Measurements from ENCODE around the gene HAL.
A peak's percentile ranks its signal among the peaks of the same experiment; 100 is the strongest.
"Not testable (repeated sequence)": the region's sequence is repeated elsewhere in the genome, so short reads cannot be mapped to it uniquely, and the experiment has no call there.

The HAL gene

DNA sequence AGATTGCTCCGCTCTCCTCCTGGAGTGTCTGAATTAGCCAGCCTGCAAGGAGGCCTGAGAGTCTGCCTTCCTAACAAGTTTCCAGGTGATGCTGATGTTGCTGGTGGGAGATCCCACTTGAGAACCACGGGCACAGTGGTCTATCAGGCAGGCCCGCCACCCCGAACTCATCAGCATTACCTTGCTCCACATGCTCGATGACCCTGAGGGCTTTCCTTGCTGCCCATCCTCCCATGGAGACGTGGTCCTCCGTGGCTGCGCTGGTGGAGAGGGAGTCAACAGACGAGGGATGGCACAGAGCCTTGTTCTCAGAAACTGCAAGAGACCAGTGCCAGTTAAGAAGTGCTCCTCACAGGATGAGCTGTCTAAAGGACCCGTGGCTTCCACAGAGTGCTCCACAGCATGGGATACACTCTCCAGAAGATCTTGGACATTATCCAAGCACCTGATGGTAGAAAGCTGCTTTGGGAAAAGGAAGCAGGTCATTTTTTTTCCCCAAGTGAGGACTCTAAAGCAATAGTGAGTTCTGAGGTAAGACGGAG, 18.3 kb downstream of the HAL start:
- no peak for DNase-seq (ENCODE audit: low read depth)

DNA sequence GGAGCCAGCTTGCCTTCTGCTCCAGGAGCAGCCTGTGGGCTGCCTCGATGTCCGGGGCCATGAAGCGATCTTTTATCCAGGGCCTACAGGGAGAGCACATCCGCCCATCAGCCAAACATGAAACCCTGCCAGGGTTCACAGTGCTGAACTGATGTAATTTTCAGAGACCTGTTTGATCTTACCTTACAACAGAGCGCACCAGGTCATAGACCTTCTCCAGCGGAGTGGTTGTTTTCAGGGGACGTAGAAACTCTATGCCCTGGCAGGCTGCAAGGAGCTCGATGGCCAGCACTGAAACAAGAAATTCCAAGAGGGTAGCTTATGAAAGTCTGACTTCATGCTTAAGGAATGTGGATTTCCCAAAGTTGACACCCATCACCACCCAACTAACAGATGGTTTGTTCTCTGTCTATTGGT, 19.7 kb downstream of the HAL start:
- no peak for DNase-seq (ENCODE audit: low read depth)

DNA sequence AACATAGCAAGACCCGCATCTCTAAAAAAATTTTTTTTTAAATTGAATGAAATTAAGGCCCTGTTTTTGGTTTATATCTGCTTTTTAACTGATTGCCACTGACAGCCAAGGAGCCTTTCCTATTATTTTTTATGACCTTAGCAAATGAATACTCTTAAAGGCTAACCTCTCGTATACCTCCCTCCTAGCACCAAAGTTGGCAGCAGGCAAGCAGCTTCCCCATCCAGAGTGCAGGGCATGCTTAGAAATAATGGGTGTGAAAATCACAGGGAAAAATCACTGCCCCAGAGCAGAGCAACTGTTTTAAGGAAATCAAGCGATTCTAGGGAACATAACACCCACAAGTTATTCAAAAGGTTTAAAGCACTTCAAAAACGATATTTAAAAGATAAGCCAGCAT, 20.7 kb downstream of the HAL start:
- no peak for DNase-seq (ENCODE audit: low read depth)

DNA sequence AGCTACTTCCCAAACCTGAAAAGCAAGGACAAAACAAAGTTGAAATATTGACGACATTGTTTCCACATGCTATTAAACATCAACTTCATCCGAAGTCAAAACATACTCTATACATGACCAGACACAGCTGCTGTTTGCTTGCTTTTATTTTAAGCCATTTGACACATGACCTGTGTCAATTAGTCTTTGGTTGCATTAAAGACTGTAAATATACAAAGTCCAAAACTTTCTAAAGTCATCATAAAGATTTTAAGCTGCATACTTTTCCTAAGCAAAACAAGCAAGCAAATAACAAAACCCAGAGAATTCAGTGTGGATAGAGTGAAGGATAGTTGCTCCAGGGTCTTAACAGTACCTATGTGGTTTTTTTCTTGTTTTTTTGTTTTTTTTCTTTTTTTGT, 21.8 kb downstream of the HAL start:
- DNase-seq (ENCODE audit: low read depth), result no peak

DNA sequence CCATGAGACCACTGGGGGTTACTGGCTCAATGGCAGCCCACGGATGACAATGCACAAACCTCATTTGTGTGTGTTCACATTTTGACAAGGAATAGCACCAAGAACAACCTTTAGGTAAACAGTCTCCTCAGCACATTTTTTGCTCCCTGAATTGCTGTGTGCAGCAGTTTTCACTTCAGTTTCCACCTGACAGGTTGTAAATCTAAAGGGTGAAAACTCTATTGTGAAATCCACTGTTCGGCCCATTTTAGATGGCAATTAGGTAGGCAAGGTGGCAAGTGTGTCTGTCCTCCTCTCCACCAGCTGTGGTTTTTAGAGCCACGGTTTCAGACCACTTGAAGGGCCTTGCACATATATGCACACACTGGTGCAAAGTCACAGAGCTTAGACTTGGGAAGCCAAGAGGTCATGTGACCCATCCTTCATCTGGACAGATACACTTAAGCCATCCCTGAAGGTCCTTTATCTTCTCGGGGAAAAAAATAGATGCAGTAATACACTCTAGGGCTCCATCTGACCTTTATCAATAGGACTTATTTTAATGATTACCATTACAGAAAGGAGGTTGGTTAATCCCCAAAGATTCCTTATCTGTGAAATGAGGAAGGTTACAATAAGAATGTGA, 23.2 kb downstream of the HAL start:
- DNase-seq (ENCODE audit: low read depth), result no peak

DNA sequence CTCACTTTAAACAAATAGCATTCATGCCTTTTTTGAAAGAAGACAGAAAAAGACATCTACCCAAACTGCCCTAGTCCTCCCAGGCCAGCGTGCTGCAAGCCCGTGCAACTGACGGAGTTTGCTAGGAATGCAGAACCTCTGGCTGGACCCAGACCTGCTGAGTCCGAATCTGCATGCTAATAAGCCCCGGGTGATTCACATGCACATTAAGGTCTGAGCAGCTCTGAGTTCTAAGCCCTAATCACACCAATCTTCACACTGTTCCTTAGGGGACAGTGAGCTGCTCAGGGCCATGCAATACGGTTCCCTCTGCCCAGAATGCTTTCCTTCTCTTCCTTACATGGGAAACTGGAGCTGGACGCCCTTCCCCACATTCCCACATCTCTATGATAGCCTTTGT, 25.2 kb downstream of the HAL start:
- no peak for DNase-seq (ENCODE audit: low read depth)

DNA sequence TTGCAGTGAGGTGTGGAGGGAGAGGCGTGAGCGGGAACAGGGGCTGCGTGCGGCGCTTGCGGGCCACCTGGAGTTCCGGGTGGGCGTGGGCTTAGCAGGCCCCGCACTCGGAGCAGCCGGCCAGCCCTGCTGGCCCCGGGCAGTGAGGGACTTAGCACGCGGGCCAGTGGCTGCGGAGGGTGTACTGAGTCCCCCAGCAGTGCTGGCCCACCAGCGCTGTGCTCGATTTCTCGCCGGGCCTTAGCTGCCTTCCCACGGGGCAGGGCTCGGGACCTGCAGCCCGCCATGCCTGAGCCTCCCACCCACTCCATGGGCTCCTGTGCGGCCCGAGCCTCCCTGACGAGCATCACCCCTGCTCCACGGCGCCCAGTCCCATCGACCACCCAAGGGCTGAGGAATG, 27.0 kb downstream of the HAL start:
- not testable (repeated sequence) for DNase-seq (ENCODE audit: low read depth)

DNA sequence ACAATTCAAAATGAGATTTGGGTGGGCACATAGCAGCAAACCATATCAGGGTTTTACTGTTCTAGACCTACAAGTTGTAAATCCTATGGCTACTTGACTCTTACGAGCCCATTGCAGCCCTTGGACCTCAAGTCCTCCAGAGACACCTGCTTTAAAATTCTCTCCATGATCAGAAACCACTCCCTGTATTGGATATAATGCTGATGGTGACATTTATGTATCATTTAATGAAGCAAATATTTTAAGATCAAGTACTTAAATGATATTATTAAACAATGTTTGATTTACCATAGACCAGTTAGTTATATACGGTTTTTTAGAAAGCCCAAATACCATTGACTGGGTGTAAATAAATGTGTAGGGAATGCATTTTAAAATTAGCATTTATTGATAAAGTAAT, 28.8 kb downstream of the HAL start:
- DNase-seq (ENCODE audit: low read depth), result no peak

DNA sequence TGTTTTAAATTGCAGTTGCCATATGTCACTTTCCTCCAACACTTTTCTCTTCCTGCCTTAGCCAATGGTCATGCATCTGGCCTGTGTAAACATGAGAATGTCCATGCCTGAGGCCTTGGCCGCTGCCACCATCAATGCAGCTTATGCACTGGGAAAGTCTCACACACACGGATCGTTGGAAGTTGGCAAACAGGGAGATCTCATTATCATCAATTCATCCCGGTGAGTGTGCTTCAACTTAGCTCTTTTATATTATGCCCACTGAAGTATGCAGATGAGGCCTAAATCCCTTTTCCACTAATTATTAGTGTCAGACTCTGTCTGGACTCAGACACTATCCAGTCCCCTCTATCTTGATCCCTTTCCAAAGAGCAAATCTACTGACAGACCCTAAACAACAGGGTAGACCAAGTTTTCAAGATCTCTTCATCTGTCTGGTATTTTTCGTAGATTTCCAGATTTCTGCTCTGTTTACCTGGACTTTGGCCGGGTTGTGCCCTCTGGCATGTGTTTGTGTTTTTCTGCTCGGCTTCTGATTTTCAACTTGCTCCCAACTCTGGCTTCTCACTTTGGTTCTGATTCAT, 29.8 kb downstream of the HAL start:
- no peak for DNase-seq (ENCODE audit: low read depth)

DNA sequence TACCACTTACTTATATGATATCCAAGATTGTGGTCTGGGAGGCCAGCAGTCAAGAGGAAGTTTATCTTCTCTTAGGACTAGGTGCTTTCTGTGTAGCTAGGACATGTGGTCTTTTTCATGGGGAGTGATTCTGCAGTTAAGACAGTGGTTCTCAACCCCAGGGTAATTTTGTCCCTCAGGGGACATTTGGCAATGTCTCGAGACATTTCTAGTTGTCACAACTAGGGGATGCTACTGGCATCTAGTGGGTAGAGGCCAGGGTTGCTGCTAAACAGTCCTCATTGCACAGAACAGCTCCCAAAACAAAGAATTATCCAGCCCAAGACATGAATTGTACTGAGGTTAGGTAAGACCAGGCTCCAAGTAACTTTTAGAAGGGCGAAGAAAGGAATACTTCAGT, 33.0 kb downstream of the HAL start:
- DNase-seq (ENCODE audit: low read depth), result no peak

DNA sequence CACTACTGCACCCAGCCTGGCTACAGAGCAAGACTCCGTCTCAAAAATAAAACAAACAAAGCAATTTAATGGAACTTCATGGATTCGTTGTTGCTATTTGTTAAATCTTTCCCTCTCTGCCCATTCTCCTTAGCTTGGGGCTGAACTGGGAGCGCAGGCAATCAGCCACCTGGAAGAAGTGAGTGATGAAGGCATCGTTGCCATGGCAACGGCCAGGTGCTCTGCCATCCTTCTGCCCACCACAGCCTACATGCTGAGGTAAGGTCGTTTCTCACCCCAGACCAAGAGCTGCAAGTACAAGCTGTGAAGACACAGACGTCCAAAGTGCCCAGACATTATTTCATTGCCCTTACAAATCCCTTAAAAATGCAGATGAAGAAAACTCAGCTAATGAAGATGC, 33.9 kb downstream of the HAL start:
- DNase-seq (ENCODE audit: low read depth), result no peak

DNA sequence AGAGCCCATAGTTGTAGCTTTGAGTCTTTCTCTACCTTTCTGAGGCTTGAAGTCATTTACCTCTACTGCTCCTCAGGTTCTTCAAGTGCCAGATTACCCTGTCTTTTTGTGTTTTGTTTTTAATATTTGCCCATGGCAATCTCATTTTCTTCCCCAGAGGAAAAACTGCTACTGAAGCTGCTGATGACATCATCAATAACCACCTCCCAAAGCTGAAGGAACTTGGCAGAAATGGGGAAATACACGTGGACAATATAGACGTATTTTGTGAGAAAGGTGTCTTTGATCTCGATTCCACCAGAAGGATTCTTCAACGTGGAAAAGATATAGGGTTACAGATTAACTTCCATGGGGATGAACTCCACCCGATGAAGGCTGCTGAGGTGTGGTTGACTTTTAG, 35.9 kb downstream of the HAL start:
- no peak for DNase-seq (ENCODE audit: low read depth)

DNA sequence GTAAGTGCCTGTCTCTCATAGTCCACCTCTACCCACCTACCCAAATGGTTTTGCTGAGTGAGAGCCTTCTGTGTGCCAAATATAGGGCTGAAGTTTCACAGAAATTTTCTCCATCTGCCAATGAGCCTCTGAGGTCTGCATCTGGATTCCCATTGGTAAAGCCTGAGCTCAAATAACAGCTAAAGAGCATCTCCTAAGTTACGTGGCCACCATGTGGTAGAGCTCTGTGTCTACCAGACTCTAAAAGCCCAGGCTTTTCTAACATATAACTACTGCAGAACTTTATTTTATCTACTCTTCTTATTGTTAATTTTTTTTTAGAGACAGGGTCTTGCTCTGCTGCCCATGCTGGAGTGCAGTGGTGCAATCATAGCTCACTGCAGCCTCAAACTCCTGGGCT, 37.0 kb downstream of the HAL start:
- no peak for DNase-seq (ENCODE audit: low read depth)

DNA sequence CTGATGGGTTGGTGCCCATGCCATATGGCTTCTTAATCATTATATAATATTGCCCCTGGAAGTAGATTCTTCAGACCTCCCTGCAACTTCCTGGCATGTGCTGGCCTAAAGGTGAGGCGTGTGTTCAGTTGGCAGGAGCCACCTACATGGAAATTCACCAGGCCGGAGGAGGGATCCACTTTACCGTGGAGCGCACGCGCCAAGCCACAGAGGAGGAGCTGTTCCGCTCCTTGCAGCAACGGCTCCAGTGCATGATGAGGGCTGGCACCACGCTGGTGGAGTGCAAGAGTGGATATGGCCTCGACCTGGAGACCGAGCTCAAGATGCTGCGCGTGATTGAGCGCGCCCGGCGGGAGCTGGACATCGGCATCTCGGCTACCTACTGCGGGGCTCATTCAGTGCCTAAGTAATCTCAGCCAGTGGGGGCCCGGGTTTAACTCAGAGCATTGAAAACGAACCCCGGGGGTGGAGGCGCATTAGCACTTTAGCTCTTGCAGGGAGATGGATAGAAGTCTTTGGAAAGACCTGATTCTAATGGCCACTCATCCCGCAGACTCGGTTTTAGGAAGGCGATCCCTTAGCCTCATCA, 39.5 kb downstream of the HAL start:
- no peak for DNase-seq (ENCODE audit: low read depth)

DNA sequence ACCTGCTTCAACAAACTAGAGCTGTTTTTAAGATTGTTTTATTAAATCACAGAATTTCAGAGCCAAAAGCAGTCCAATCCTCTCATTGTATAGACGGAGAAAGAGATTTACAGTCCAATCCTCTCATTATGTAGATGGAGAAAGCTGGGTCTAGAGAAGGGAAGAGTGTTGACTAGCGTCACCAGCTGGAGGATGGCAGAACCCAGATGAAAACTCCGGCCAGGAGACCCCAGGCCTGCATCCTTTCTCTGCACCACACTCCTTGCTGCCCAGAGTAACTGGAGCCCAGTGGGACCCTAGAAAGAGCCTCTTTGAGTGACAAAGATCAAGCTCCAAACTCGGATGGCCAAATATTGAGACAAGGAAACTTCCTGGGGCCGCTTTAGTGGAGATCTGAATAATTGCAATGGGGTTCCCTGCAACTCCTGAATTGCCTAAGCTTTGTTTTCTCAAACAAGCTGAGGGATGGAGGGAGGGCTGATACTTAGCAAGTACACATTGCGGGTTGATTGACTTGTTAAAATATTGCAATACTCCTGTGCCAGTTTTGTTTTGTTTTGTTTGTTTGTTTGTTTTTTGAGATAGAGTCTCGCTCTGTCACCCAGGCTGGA, 40.5 kb downstream of the HAL start:
- DNase-seq (ENCODE audit: low read depth), result no peak

DNA sequence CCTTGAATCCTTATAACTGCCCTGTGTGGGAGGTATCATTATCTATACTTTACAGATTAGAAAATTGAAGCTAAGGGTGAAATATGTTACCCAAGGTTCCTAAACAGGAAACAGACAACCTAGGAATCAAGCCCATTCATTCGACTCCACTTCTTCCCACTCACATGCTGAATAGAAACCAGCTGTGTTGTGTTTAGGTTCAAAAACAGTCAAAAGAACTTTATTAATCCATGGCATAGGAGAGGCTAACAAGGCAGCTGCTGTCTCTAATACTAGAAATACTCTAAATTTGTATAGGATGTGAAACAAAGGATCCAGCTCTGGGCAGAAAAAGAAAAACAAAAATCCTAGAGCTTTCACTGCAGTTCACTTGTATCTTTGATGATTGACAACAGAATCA, 43.1 kb downstream of the HAL start:
- DNase-seq (ENCODE audit: low read depth), result no peak

DNA sequence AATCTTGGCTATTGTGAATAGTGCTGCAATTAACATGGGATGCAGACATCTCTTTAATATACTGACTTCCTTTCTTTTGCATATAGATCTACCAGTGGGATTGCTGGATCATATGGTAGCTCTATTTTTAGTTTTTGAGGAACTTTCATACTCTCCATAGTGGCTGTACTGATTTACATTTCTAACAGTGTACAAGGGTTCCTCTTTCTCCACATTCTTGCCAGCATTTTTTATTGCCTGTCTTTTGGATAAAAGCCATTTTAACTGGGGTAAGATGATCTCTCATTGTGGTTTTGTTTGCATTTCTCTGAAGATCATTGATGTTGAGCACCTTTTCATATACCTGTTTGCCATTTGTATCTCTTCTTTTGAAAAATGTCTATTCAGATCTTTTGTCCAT, 44.6 kb downstream of the HAL start:
- no peak for DNase-seq (ENCODE audit: low read depth)

DNA sequence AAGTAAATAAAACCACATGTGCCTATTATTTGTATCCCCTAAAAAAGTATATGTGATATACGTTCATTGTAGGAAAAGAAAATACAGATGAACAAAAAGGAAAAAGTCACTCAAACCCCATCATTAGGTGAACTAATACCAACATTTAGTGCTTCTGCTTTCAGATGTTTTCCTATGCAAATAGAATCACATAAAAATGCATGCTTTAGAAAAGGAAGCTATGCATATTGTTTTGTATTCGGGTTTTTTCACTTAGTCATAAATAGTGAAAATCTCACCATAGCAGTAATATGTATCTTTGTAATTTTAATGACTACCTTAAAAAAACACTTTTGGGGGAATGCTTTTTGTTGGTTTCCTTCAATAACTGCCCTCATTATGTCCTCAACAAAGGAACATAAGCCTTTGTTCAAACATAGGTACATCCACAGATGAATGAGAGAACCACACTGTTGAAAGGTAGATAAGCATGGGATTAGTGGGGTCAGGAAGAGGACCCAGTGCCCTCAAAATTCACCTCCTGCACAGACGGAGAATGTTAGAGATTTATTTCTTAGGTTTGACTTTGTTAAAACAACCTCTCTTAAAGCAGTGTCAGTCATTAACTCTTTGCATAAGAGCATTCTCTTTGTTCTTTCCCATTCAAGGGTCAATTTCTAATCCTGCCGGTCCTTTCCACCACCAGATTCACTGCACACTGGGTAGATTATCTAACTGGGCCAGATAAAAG, 46.5 kb downstream of the HAL start:
- DNase-seq (ENCODE audit: low read depth), result no peak

DNA sequence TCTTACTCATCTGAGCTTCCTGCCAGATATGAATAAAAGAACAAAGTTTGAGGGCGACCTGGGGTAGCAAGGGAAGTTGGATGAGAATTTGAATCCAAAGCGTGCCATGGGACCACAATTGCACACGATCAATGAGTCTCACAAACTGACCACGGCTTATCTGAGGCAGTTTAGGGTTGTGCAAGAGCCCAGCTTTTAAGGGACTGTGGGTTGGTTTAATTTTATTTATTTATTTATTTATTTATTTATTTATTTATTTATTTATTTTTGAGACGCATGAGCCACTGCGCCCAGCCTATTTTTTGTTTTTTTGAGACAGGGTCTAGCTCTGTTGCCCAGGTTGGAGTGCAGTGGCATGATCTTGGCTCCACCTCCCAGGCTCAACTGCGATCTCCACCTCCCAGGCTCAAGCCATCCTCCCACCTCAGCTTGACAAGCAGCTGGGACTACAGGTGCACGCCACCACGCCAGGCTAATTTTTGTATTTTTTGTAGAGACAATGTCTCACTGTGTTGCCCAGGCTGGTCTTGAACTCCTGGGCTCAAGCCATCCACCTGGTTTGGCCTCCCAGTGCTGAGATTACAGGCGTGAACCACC, 51.9 kb downstream of the HAL start:
- DNase-seq (ENCODE audit: low read depth), result no peak

DNA sequence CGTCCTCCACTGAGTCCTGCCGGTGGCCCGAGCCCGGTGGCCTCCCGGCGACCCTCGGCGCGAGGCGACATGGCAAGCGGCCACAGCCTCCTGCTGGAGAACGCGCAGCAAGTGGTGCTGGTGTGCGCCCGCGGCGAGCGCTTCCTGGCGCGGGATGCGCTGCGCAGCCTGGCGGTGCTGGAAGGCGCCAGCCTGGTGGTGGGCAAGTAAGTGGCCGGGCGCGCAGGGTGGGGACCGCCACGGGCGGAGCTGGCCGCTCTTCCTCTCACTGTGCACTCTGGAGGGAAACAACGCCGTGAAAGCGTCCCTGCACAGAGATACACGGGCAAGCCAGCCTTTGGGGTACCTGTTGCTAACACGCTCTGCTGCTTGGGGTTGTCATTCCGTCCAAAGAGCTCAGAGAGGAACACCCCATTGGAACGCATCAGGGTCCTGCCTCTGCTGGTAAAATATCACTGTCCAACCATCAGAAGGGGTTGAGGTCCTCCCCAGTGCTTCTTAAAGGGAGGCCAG, 52.8 kb downstream of the HAL start, which contains the start of gene AMDHD1:
Gene AMDHD1, plus strand, starts transcription at position 2 of the 513 bp plus-strand sequence. Its CDS starts 68 bp downstream, at position 70.
- peak; percentile 29 for DNase-seq (ENCODE audit: low read depth)

DNA sequence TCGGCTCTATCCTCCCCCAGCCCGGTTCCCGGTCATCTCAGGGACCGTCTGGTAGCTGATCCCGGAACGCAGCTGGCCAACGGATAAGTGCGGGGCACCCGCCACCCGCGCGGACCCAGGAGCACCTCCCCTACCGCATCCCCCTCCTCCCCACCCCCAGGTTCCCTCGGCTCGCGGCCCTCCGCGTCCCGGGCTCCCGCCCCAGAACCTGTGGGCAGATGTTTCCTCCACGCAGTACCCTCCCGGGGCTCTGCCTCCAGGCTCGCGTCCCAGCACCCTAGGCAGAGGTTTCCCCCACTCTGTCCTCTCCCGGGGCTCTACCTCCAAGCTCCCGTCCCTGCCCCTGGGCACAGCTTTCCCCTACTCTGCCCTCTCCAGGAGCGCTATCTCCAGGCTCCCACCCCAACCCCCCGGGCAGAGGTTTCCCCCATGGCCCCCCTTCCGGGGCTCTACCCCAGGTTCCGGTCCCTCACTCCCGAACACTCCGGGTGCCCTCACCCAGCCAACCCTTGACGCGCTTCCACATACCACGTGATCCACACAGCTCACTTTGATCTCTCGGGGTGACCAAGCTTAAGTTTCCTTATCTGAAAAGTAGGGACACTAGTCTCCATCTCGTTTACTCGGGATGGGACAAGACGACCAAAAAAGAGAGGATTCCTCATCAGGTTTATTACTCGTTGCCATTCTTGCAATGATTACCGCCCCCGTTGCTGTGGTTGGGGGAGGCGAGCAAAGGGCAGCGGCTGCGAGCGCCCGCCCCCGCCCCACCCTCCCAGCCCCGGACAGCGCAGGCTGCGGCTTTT, 53.4 kb downstream of the HAL start, which contains the start of gene CCDC38:
Gene CCDC38, minus strand, starts transcription at position 91 of the 806 bp plus-strand sequence. CDS start 6,105 bp downstream, outside the sequence.
- DNase-seq (ENCODE audit: low read depth), result peak; percentile 67
